Tongue (tissue), 2 donors: ENCODE data around the gene ANTXR1. TPM values are rescaled to one million over a fixed set of nuclear protein-coding genes. Genes with fewer than 3 reads are reported as not detected.

Experiments used
- DNase-seq: peaks from one replicate; pipeline ENCODE4 v3.0.0-alpha.2; 2015
- total RNA-seq: library from RNA; depleted of rRNA; stranded (reverse); fragments of >200 nt; gene quantifications from one replicate; pipeline ENCODE4 v1.2.3, GENCODE V29; 2014

ANTXR1 gene
- total RNA-seq, 1 donor from 2014 or later = 104 TPM

DNA sequence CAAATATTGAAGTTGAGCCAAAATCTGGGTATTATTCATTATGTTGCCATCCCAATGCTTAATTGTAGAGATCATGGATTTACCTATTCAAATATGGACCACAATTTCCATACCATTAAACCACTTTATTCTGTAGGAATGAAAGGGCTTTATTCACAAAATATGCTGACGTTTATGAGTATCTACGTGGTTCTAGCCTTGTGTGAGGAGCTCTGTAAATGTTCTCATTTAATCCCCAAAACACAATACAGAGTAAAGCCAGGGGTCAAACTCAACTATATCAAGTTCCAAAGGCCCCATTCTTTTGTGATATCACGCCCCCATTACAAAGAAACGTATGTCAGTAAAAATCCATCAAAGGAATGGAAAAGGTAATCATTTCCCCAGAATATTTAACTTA lies 61.9 kb downstream of the ANTXR1 start:
- no peak for DNase-seq

DNA sequence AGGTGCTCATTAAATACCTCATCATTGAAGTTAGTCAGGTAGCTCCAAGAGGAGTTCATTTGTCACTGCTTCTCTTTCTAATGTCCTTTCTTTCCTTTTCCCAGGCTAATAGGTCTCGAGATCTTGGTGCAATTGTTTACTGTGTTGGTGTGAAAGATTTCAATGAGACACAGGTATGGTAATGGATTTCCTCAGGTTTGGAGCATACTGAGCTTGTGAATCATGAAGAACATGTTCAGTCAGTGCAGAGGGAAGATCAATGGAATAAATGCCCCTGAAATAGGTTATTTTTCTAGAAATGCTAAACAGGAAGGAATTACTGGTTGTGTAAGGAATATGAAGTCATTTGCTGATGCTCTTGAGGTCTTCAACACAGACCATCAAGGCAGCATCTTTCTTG lies 62.5 kb downstream of the ANTXR1 start:
- no peak for DNase-seq

DNA sequence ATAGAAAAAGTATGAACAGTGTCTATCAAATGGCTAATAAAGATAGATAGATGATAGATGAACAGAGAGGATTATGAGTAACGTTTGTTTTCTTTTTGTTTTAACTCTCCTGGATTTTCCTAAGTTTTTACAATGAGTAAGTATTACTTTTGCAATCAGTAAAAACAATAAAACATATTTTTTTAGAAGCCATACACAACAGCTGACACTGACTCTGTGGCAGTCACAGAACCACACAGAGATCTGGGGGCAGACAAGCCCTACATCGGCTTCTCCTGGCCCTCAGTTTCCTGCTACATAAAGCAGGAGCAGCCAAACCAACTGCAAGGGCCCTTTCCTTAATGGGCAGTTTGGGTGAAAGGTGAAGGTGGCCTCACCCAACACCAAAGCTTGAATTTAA lies 63.6 kb downstream of the ANTXR1 start:
- no peak for DNase-seq

DNA sequence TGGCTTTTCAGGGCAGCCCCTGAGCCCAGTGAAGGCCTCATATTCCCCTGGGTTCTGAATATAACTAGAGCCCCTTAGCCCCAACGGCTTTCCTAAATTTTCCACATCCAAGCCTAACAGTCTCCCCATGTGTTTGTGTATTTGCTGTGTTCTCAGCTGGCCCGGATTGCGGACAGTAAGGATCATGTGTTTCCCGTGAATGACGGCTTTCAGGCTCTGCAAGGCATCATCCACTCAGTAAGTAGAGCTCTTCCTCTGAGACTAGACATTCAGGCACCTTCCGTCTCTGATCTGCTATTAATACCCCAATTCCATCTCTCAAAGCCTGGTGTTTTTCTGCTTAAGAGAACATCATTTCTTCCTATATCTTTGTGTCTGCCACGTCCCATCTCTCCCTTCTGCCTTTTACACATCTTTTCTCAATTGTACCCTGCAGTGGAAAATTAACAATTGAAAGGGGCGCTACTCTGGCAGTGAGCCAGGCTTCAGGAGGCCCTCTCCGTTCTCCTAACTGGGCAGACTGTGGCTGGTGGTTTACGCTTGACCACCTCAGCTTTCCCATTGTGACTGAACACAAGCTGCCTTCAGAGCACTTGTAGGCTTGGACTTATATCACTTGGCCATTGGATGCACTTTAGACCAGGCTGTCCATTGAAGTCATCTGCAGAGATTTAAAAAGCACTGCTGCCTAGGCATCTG lies 64.4 kb downstream of the ANTXR1 start:
- DNase-seq = no peak

DNA sequence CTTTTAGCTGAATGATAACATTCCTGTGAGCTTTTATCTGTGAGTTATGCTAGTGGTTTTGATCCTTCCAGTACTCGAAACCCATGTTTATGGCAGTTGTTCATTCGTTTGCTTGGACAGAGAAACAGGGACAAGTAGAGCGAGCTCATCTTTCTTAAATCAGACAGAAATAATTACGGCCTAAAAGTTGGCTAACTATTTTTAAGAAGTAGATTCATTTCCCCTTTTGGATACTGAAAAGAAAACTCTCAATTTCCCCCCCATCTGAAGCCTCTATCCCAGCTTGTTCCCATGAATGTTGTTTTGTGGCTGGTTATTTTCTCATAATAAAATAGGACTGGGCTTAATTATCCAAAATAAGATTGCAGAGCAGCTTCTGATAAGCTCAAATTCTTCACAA lies 67.1 kb downstream of the ANTXR1 start:
- no peak for DNase-seq

DNA sequence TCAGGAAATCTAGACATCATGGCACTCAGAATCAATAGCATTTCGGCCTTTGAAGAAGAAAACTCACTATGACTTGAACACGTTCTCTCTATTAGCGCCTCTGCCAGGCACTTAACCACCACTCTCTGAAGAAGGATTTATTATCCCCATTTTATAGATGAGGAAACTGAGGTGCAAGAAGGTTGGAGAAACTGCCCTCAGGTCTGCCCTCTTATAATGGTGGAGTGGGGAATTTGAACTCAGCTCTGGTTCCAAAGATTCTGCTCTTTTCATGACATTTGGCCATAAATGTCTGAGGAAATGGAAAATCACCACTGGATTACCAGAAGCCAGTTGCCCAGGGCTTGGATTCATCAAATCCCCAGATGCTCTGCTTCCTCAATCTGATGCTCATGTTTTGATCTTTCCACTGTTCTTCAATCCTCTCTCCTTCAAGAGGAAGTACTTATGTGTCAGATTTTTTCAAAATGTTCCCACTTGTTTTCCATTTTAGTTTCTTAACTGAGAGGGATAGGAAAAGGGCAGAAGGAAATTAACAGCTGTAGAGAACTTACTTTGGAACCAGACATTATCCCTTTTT lies 68.1 kb downstream of the ANTXR1 start:
- DNase-seq = no peak

DNA sequence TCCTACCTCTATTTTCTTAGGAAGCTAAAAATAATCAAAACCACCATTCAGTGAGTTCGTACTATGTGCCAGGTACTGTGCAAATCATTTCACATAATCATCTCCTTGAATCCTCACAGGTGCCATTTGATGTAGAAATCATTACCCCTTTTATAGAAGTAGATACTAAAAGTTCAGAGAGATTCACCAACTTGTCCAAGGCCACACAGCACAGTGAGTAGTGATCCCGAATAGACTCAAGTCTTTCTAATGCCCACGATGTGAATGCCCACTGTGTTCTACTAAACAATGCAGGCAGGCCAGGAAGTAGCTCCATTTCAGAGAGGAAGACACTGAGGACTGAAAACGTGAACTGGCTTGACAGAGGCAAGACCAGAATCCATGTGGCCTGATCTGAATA lies 68.8 kb downstream of the ANTXR1 start:
- no peak for DNase-seq

DNA sequence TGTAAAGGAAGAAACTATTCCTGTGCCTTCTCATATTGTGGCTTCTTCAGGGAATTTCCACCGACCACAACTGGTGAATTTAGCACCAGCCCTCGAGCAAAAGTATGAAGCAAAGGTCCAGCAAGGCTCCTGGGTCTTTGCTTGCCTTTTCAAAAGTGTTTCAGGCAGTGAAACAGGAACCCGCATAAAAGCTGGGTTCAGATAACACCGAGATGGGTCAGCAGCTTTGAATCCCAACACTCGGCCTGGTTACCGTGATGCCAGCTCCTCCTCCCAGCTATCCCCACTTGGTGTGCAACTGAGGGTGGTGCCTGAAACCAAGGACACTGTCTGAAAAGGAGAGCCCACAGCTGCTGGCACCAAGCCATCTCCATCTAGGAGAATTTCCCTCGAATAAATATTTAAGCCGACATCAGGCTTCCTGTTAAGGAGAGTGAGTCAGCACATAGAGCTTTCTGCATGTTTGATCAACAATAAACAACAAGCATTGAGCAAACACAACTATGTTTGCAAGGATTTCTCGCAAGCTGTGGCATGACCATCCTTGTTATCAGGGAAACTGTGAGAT lies 69.5 kb downstream of the ANTXR1 start:
- peak; percentile 37 for DNase-seq

DNA sequence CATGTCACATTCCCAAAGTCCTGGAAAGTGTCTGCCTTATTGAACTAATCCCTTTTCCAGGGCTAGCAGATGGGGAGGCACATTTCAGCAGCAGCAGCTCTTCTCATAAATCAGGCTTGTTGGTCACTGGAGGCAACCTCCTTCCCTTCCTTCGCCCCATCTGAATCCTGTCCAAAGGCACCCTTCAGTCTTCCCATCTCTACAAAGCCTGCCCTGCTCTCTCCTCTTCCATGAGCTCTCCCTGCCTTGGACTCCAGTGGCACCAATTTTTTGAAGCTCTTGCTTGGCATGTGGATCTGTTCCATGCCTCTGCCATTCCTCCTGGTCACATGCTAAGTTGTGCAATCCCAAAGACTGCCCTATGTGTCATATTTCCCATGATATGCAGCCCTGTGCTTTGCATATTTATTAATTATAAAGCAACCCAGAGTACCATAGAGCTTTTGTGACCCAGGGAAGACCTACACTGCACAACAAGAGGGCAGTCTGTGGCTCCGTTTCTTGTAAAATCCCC lies 70.3 kb downstream of the ANTXR1 start:
- peak; percentile 8 for DNase-seq

DNA sequence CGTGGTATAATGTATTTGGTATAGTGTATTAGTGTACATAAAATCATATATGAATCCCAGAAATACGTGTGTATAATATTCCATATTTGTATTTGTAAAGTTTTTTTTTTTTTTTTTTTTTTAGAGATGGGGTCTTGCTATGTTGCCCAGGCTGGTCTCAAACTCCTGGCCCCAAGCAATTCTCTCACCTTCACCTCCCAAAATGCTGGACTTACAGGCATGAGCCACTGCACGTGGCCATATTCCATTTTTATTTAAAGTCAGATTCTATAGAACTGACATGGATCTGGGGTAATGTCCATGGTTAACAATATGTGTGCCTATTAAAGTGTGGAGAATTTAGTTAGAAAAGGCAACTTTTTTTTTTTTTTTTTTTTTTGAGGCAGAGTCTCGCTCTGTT lies 71.5 kb downstream of the ANTXR1 start:
- DNase-seq = no peak

DNA sequence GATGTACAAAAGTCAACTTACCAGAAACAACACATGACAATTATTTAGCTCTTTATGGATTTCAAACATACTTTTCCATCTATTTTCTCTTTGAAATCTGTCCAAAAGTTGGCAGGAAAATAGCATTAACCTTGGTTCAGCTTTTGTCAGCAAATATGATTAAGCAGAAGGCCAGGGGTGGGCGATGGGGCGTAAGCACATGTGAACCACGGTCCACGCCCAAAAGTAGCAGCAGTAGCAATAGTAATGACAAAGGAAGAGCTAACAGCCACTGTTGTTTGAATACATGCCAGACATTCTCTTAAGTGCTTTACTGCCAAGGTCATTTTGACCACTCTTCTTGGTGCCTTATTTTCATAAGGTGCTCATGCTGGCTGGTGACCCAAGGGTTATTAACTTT lies 73.5 kb downstream of the ANTXR1 start:
- no peak for DNase-seq

DNA sequence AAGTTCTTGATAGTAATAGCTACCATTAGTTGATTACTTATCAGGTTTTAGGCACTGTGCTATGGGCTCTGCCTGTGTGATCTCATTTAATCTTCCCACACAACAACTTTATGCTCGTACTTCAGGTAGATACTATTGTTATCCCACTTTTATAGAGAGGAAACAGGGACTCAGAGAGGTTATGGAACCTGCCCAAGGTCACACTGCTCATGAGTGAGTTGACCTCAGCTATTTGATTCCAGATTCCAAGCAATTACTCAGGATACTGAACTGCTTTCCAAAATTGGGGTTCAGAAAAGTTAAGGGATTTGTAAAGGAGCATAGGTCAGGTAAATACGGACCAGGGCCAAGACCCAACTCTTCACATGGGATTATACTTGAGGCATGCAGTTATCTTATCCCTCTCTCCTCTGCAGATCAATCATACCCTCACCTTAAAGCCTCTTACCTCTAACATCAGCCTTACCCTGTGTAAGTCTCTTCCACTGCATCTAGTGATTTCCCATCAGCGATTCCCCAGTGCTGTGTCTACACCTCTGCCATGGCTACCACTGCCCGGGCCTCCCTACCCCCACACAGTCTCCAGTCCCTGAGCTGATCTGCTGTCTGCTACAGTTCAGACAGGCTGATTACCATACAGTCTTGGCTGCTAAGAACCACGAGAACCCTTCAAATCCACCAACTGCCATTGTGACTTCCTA lies 74.4 kb downstream of the ANTXR1 start:
- DNase-seq = no peak

DNA sequence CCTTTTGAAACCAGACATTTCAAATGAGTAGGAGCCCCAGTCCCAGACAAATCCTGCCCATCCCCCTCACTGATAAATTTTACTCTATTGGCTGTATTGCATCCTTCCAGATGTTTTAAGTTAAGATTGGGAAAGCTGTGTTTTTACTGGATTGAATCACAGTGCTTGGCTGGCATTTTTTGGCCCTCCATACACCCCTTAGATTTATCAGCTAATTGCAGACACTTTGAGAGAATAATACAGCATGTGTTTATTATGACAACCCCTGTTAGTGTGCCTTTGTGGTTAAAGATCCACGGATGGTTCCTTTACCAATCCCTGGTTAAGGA lies 74.9 kb downstream of the ANTXR1 start:
- no peak for DNase-seq

DNA sequence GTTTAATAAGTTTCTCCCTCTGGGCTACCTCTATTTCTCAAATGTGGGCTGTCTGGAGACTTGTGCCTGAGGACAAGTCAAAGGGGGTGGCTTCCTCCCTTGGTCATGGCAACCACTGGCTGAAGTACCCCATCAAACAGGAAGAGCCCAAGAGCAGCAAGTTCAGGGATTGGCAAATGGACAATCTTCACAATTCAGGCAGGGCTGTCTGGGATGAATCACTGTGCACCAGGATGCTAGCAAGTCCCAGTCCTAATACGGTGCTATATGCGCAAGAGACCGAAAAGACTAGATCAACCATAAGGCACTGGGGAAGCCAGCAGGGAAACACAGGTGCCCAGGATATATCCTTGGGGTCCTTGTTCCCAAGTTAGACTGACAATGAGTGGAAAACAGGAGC lies 75.5 kb downstream of the ANTXR1 start:
- no peak for DNase-seq

DNA sequence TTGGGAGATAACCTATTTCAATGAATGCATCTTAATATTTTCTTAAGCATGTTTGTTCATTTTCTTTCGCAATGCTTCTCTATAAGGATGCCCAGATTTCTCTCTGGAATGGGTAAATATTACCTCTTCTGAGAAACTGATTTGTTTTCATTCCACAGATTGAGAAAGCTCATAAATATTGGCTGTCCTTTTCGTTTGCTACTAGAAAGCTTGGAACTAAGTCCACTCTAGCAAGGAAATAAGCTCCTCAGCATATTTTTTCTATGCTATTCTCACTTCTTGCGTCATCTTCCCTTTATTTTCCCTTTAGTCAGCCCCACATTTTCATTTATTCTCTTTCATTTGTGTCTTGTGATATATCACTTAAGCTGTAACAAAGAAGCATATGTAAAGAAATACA lies 76.3 kb downstream of the ANTXR1 start:
- no peak for DNase-seq

DNA sequence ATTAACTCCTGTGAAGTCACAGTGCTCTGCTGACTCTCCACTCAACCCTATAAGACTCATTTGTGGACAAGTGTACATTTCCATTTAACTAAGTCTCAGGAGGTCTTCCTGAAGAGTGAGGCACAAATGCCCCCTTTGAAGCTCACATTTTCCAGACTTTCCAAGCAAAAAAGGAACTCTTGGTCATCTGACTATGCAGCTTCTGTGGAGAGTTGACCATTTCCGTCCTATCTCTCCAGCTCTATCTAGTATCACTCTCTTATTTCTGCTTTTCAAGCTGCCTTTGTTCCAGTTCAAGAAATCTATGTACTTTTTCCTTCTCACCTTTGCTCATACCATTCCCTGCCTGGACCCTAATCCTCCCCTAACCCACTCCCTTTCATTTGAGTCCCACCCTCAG lies 77.0 kb downstream of the ANTXR1 start:
- no peak for DNase-seq

DNA sequence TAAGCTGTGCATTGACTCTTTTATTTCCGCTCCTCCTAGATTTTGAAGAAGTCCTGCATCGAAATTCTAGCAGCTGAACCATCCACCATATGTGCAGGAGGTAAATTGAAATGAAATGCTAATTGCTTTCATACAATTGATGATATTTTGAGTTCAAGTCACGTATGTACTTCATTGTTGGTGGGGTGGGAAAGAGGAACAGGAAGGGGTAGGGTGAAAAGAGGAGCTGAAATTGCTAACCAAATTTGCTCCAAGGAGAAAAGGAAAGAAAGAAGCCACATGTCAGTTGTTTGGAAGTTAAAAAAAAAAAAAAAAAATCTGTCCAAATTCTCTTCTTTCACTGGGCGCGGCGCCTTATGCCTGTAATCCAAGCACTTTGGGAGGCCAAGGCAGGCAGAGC lies 77.8 kb downstream of the ANTXR1 start:
- no peak for DNase-seq

DNA sequence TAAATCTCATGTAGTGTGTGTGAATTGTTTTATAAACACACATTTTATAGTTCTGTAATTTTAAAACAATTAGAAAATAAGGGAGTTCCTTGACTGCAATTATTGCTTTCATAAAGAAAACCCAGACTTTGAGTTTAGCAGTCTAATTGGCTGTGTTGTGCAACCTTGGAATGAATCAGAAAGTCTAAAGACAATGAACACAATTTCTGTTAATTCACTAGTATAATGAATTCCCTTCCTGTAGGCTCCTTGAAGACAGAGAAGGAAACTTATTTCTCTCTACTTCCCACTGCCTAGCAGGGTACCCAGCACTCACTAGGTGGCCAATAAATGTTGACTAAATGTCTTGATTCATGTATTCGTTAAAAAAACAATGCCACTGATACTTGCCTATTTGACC lies 79.9 kb downstream of the ANTXR1 start:
- no peak for DNase-seq

DNA sequence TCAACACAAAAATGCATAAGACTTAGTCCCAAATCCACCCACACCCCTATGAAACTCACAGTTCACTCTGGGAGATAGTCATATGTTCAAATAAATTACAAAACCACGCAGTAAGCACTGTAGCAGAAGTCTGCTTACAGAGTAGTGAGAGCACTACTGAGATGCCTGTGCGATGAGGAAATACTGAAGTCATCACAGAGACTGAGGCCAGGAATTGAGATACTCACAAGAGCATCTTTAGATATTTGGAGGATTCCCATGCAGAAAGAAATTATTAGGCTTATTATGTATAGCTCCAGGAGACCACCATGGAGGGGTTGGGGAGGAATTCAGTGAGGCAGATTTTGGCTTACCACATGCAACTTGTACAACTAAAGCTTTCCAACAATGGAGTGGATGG lies 82.3 kb downstream of the ANTXR1 start:
- DNase-seq = peak; percentile 45

DNA sequence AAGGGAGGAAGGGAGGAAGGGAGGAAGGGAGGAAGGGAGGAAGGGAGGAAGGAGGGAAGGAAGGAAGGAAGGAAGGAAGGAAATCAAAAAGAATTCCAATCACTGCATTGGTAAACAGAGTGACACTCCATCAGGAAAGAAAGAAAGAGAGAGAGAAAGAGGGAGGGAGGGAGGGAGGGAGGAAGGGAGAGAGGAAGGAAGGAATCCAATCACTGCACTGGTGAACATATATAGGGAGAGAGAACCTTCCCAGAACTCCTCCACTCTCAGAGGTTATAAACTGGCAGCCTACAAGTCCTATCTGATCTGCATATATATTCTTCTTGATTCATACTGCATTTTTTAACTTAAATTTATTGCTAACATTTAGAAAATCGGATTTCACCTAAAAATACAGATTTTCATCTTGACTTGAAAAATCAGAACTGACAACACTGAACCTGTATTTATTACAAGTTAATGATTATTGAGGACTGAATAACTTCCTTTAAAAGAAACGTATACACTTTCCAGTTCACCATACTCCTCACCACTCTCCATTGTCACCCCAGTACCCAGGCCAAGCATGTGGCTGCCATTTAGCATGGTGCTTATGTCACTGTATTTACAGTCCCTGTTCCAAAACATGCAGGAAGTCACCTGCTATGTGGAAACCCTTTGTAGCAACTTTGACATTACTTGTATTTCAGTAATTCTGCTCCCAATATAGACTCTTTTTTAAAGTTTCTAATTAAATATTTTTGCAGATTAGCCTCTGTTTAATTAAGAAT lies 83.5 kb downstream of the ANTXR1 start:
- DNase-seq = no peak

DNA sequence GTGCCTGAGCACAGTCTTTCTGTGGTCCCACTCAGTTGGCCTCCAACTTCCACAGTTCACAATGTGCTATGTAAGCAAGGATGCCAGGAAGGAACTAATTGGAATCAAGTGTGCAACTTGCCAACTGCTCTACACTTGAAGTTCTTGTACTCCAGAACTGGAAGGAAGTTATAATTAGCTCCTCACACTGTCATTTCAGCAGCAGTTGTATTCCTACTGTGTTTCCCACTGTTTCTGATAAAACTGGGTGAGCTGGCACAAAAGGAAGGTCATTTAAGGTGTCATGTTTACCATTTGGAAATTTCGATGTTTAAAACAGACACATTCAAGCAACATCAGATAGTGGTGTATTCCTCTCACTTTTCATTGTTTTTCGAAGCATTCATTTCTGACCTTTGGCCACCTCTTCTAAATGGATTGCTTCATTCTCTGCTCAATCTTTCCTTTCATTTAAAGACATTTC lies 84.2 kb downstream of the ANTXR1 start:
- peak; percentile 63 for DNase-seq

DNA sequence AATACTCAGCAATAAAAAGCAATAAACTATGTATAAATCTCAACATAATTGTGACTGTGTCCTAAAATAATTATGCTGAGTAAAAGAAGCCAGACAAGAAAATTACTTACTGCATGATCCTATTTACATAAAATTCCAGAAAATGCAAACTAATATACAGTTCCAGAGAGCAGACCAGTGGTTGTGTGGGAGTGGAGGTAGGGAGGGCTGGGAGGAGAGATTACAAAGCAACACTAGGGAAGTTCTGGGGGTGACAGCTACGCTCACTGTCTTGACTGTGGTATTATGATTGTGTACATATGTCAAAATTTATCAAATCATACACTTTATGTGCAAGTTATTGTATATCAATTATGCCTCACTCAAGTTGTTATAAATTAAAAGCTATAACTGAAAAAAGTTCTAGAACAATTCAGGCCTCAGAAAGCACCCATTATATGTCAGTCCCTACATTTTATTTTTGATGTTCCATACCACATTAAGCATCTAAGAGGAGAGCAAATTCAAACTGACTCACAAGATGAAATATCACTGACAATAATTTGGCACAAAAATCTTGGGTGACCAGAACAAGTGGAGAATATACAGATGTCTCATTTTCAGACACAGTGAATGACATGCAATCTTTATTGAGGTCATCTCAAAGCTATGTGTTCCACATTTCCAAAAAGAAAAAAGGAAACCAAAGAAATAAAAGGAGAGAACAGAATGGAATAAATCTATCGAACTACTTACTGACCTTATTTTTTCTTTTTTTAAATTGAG lies 85.1 kb downstream of the ANTXR1 start:
- no peak for DNase-seq
